Esophagus squamous epithelium (tissue), 5 donors: ENCODE data around the gene ABHD12. TPM values are rescaled to one million over a fixed set of nuclear protein-coding genes. Genes with fewer than 3 reads are reported as not detected.
A peak's percentile ranks its signal among the peaks of the same experiment; 100 is the strongest.

Experiments
- DNase-seq: peaks from one replicate; lab custom pipeline; 2025; lab: John Stamatoyannopoulos, UW
- H3K27ac ChIP-seq, 4 donors: fragments of 200-600 bp; sonication (generic); one replicate each; pipeline ENCODE4 v1.5.1; 2016 to 2019; ENCODE audit warnings: mild to moderate bottlenecking in 1 of 4
- H3K27me3 ChIP-seq, 4 donors: fragments of 200-600 bp; sonication (generic); 1 replicate in 3 of 4; 2 replicates in 1 of 4; pipeline versions ENCODE4 v1.5.1 to v1.6.0; 2017 to 2021; ENCODE audit warnings: antibody characterized with exemption in 1 of 4
- H3K36me3 ChIP-seq, 3 donors: fragments of 200-600 bp; sonication (generic); one replicate each; pipeline ENCODE4 v1.5.1; 2016 to 2019
- H3K4me1 ChIP-seq, 3 donors: fragments of 200-600 bp; sonication (generic); one replicate each; pipeline ENCODE4 v1.5.1; 2017 to 2019
- H3K4me3 ChIP-seq, 4 donors: fragments of 200-600 bp; sonication (generic); 1 replicate in 3 of 4; 2 replicates in 1 of 4; pipeline ENCODE4 v1.5.1; 2016 to 2019; ENCODE audit warnings: mild to moderate bottlenecking in 2 of 4, moderate library complexity in 1 of 4
- H3K9me3 ChIP-seq, 3 donors: fragments of 200-600 bp; sonication (generic); one replicate each; pipeline ENCODE4 v1.5.1; 2016 to 2019
- CTCF ChIP-seq, 6 experiments: fragments of 450-650 bp in 4 of 6; fragments of 200-600 bp in 2 of 6; sonication (generic) in 2 of 6; IDR thresholded peaks; one replicate each; pipeline ENCODE4 v1.5.1; 2016 to 2019; ENCODE audit warnings: antibody characterized with exemption in 6 of 6, mild to moderate bottlenecking in 4 of 6, moderate library complexity in 4 of 6
- POLR2A ChIP-seq, 4 donors: fragments of 450-650 bp; IDR thresholded peaks; one replicate each; pipeline ENCODE4 v1.6.1; 2017; ENCODE audit warnings: antibody characterized with exemption in 4 of 4, mild to moderate bottlenecking in 4 of 4, moderate library complexity in 3 of 4
- WGBS, 2 donors: methylation state at CpG; one replicate each; pipeline ENCODE4 v1.1.5; 2018; 5-methylcytosine and 5-hydroxymethylcytosine counted together
- intact Hi-C: fragments of 100-400 bp; cut with DNase I; formaldehyde crosslinking; loops from one replicate; pipeline ENCODE4 v1.15.0; 2022
- total RNA-seq, 4 donors: library from RNA; depleted of rRNA; stranded (reverse); fragments of >200 nt; gene quantifications; one replicate each; pipeline ENCODE4 v1.1.0, GENCODE V29; 2016
- donor health status: DM: yes; HTN: yes; CAD: no.

The ABHD12 gene
- total RNA-seq, 4 donors from 2014 or later = 23.8 to 62.1 (median 36.4) TPM

DNA sequence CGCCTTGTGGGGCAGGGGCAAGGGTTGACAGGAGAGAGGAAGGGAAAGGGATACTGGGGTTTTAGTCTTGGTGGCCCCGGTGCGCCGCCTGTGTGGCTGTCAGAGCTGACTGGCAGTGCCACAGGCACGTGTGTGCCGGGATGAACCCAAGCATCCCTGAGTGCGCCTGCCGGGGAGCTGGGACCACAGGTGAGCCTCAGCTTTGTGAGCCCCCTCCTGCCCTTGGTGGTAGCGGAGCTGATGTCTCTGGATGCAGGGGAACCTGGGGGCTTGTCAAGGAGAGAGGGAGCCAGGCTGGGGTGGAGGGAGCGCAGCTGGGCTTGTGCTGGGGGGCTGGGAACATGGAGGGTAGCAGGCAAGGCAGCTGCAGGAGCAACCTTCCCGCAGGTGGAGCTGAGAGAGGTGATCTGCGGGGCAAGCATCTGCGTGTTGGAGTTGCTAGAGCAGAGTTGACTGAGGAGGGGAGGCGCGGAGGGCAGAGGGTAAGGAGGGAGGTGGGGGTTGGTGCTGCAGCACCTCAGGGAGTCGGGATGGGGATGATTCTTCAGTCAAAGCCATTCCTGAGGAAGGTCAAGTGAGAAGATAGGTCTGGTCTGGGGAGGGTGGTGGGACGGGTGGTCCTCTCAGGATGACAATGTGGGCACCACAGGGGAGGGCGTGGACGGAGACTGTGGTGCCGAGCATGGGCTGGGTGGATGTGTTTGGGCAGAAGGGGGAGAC, 114.7 kb downstream of the ABHD12 start:
- Histone ChIP-seq H3K36me3 (peaks cover 42 to 100% (median 72%) of the 10 kb centered on the region in 3 donors), H3K27ac (no peak overlapping the region), H3K4me3 (no peak overlapping the region), H3K4me1 (peaks cover 7 to 62% (median 17%) of the 10 kb centered on the region in 3 donors), H3K9me3 (no peaks in the 10 kb centered on the region), H3K27me3 (no peaks in the 10 kb centered on the region)
- TF ChIP-seq POLR2A (IDR thresholded peaks at IDR 0.05) (no peak), CTCF (IDR thresholded peaks at IDR 0.05) (no peak)
- intact Hi-C loops = no loop called here
- WGBS, 2 donors = 93 to 95% methylated on average over 11 to 14 of the region's 20 CpGs
- DNase-seq = no peak

DNA sequence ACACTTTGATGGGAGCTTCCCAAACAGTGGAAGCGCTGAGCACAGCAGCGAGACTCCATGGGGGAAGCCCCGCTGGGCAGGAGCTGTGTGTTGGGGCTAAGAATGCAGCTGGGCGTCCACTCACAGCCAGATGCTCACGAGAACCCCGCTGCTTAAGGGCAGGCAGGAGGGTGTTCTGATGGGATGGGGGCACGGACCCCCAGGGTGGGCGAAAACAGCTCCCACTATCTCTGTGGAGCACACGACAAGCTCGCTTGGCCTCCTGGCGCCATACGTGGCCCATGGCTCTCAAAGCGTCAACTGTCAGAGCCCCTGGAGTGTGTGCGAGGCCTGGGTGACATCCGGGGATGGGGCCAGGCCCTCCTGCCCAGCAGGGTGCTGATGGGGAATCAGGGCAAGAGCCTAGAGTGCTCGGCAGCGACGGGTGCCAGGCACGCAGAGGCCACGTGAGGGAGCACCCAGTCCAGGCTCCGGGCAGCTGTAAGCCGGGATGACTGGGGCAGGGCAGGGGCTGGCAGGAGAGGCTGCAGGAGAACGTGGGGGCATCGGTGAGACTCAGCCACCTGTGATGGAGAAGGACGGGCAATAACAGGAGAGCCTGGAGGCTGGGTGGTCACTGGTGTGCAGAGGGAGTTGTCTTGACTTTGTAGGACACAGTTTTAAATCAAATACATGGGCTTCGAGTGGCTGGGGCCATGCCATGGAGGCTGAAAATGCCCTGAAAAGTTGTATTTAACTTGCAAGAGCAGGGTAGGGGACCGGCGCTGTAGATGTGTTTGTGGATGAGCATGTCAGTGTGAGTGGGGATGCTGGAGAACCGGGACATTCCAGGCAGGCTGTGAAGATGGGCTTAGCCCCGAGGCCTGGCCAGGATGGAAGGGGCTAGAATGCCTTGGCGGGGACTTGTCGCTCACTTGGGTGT, 115.5 kb downstream of the ABHD12 start:
- whole genome bisulfite sequencing, 2 donors = 88 to 89% methylated on average over 11 to 17 of the region's 32 CpGs
- no peak for DNase-seq
- intact Hi-C loops = no loop called here
- no peaks in the 10 kb centered on the region for H3K27me3 ChIP-seq
- H3K4me1 ChIP-seq = peaks cover 2 to 53% (median 17%) of the 10 kb centered on the region in 3 donors
- no peaks in the 10 kb centered on the region for H3K9me3 ChIP-seq
- H3K27ac ChIP-seq = peak overlapping the region in 2 of 4 donors; percentile 68 to 72
- TF ChIP-seq CTCF (IDR thresholded peaks at IDR 0.05) = no peak
- TF ChIP-seq POLR2A (IDR thresholded peaks at IDR 0.05) = no peak
- peaks cover 41 to 100% (median 66%) of the 10 kb centered on the region in 3 donors for H3K36me3 ChIP-seq
- no peak overlapping the region for H3K4me3 ChIP-seq

DNA sequence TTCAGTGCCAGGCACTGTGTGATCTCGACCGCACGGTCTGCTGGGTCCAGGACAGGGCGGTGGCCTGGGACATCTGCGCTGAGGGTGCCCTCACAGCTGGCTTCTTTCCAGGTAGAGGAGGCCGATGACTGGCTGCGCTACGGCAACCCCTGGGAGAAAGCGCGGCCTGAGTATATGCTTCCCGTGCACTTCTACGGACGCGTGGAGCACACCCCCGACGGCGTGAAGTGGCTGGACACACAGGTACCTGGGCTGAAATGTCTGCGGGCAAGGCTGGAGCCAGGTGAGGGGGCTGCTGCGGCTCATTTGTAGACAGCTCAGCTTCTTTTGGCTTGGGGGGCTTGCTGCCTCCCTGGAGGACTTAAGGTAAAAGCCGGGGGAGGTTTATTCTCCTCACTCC, 116.2 kb downstream of the ABHD12 start:
- intact Hi-C loops = no loop called here
- no peak for TF ChIP-seq POLR2A (IDR thresholded peaks at IDR 0.05)
- no peak for TF ChIP-seq CTCF (IDR thresholded peaks at IDR 0.05)
- H3K27ac ChIP-seq = peak overlapping the region in 2 of 4 donors; percentile 68 to 72
- H3K36me3 ChIP-seq = peaks cover 47 to 100% (median 60%) of the 10 kb centered on the region in 3 donors
- no peaks in the 10 kb centered on the region for H3K9me3 ChIP-seq
- WGBS, 2 donors = 93 to 95% methylated on average over 10 to 15 of the region's 20 CpGs
- peaks cover 0 to 47% (median 12%) of the 10 kb centered on the region in 3 donors for H3K4me1 ChIP-seq
- no peak for DNase-seq
- H3K27me3 ChIP-seq = no peaks in the 10 kb centered on the region
- H3K4me3 ChIP-seq = no peak overlapping the region

DNA sequence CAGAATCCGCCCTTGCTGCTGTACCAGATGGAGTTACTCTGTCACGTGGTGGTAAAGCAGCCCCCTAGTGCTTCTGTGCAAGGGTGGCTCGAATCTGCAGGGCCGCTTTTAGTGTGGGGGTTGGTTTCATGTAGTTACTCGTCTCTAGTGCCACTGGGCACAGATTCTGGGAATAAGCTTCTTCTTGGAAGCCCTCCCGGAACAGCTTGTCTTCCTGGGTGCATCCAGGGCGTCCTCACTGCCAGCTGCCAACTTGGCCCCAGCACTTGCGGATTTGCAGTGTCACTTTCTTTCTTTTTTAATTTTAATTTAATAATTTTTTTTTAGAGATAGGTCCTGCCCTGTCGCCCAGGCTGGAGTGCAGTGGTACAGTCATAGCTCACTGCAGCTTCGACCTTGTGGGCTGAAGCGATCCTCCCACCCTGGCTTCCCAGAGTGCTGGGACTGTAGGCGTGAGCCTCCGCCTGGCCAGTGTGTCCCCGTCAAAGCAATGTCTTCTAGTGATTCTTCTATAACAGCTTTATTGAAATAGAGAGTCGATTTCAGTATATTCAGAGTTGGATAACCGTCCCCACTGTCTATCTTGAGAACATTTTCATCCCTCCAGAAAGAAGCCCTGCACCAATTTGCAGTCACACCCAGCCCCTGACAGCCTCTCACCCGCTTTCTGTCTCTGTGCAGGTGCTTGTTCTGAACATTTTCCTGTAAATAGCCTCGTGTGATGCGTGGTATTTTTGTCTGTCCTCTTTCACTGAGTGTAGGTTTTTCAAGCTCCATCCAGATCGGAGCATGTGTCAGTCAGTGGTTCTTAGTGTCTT, 116.9 kb downstream of the ABHD12 start:
- TF ChIP-seq CTCF (IDR thresholded peaks at IDR 0.05) (no peak), POLR2A (IDR thresholded peaks at IDR 0.05) (no peak)
- DNase-seq = no peak
- intact Hi-C loops = no loop called here
- 54 to 64% methylated on average over 14 to 19 of the region's 20 CpGs for WGBS, 2 donors
- peaks cover 0 to 39% (median 12%) of the 10 kb centered on the region in 3 donors for H3K4me1 ChIP-seq
- H3K4me3 ChIP-seq = no peak overlapping the region
- H3K36me3 ChIP-seq = peaks cover 43 to 99% (median 53%) of the 10 kb centered on the region in 3 donors
- peak overlapping the region in 3 of 4 donors; percentile 68 to 74 (median 72) for H3K27ac ChIP-seq
- no peaks in the 10 kb centered on the region for H3K9me3 ChIP-seq
- no peaks in the 10 kb centered on the region for H3K27me3 ChIP-seq
